A549 treated with Mapracorat at 1 μM for 4 hours (cell line): ENCODE data around the gene PCNX1. TPM values are rescaled to one million over a fixed set of nuclear protein-coding genes. Genes with fewer than 3 reads are reported as not detected.

Experiments
- total RNA-seq: library from RNA; stranded (reverse); fragments of 200-300 nt; extraction: Qiagen RNA extraction; gene quantifications from 5 replicates; pipeline ENCODE4 v1.2.3, GENCODE V29; 2022

Gene PCNX1
- 15.2 to 19.2 TPM (median 16.2 TPM) in 5 replicates for total RNA-seq

DNA sequence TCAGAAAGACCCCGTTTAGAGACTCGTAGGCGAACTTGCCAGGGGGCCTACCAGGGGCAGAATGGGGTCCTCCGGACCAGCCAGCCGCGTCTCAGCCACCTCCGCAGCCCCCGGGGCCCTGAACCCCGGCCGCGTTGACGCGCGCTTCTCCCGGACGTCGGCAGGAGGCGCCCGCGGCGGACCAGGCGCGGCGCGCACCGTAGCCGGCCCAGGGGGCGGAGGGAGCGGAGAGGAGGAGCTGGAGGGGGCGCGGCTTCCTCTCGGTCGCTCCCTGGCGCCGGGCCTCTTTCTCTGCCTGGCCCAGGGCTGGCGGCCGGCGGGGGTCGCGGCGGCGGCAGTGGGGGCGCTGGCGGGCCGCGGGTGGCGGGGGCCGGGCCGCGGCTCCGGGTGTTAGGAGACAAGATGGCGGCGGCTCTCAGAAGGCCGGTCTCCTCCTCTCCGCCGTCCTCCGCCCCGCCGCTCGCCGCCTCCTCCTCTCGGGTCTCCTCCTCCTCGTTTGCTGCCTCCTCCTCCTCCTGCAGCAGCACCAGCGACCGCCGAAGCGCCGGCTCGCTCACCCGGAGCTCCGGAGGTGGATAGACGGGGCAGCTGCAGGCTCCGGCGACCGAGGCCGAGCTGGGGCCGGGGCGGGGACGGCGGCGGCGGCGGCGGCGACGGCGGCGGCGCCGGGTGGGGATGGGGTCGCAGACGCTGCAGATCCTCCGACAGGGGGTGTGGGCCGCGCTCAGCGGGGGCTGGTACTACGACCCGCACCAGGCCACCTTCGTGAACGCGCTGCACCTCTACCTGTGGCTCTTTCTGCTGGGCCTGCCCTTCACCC is at the start of gene PCNX1:
Gene PCNX1 (plus strand): TSS at position 284 of the 820 bp plus-strand sequence. CDS start 392 bp downstream, at position 676.

Other genes with a start within 250 kb of the PCNX1 start
- gene MAP3K9, start 97.9 kb upstream of the PCNX1 start, total RNA-seq, result 4.4 to 6.5 TPM (median 5.4 TPM) in 5 replicates